Erythroblast (primary cell): Measurements from ENCODE around the gene GJC1.

Experiments used
- DNase-seq, 2 experiments: peaks; one replicate each; lab custom pipeline; 2025; lab: John Stamatoyannopoulos, UW
- GATA1 ChIP-seq: IDR thresholded peaks from 2 replicates; pipeline ENCODE4 v1.6.1; 2011; ENCODE audit warnings: low read depth, mild to moderate bottlenecking, control low read depth, low read length, moderate library complexity
- POLR2A ChIP-seq: IDR thresholded peaks from 2 replicates; pipeline ENCODE4 v1.6.1; 2011; ENCODE audit warnings: mild to moderate bottlenecking, low read length

The GJC1 gene

DNA sequence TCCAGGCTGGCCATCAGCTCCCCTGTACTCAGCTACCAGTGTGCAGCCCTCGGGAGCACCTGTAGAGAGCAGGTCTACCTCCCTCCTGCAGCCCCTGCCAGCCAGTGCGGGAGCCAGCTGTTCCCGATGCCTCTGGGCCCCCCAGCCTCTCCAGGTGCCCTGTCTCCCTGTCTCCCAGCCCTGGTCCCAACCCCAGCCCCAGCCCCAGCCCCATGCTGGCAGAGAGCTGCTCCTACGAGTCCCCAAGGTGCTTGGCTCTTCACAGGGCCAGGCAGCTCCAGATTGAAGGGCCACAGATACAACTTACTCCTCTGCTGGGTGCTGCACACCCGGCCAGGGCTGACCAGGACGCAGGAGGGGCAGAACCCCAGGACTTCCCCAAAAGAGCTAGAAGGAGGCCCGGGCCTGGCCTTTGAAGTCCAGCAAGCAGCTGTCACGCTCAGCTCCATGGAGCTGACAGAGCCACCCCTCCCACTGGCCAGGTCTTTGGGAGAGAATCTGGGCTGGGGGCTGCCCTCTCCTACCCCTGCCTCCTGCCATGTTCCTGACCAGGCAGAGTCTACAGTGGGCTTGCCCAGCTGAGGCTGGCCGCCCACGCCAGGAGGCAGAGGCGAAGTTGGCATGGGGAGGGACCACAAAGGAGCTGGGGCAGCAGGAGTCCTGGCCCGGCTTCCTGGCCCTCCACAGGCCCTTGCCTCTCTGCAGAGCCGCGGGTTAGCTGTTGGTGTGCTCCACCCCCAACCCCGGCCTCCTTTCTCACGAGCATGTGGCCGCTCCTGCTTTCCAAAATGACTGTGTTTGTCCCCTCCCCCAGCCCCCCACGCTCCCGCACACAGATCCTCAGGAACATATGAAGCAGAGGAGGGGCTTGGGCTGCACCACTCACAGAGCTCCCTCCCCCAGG is 80.8 kb downstream of the GJC1 start:
- no peak for TF ChIP-seq POLR2A
- TF ChIP-seq GATA1 = no peak
- no peak for DNase-seq
